Thoracic aorta (tissue), 2 donors: ENCODE data around the gene RDX. TPM values are rescaled to one million over a fixed set of nuclear protein-coding genes. Genes with fewer than 3 reads are reported as not detected.
A peak's percentile ranks its signal among the peaks of the same experiment; 100 is the strongest.

ENCODE experiments used
- ATAC-seq: fragments of 150-250 bp; one replicate; pipeline ENCODE4 v1.8.0; 2017; ENCODE audit warnings: low read depth; ENCODE audit not compliant: insufficient number of reproducible peaks, low FRiP score
- DNase-seq: peaks from one replicate; pipeline ENCODE4 v3.0.0-alpha.2; 2020; ENCODE audit warnings: low spot score
- H3K27ac ChIP-seq, 2 donors: fragments of 200-600 bp; sonication (generic); 1 replicate in 1 of 2; 2 replicates in 1 of 2; pipeline ENCODE4 v1.5.1; 2016; ENCODE audit warnings: mild to moderate bottlenecking in 2 of 2, moderate library complexity in 2 of 2
- H3K27me3 ChIP-seq: fragments of 200-600 bp; sonication (generic); replicated peaks from 2 replicates; pipeline ENCODE4 v1.6.0; 2016; ENCODE audit warnings: mild to moderate bottlenecking; ENCODE audit not compliant: insufficient read depth
- H3K36me3 ChIP-seq: fragments of 200-600 bp; sonication (generic); one replicate; pipeline ENCODE4 v1.5.1; 2016
- H3K4me1 ChIP-seq, 2 donors: fragments of 200-600 bp; sonication (generic); 1 replicate in 1 of 2; 2 replicates in 1 of 2; pipeline versions ENCODE4 v1.5.1 to v1.6.0; 2016; ENCODE audit warnings: low read depth in 2 of 2, mild to moderate bottlenecking in 1 of 2; ENCODE audit not compliant: control insufficient read depth in 1 of 2
- H3K4me3 ChIP-seq: fragments of 200-600 bp; sonication (generic); 2 replicates; pipeline ENCODE4 v1.5.1; 2016; ENCODE audit warnings: mild to moderate bottlenecking
- H3K9me3 ChIP-seq: fragments of 200-600 bp; sonication (generic); 2 replicates; pipeline ENCODE4 v1.5.1; 2016
- total RNA-seq, 2 donors: library from RNA; depleted of rRNA; stranded (reverse); fragments of >200 nt; gene quantifications; one replicate each; pipeline versions ENCODE4 v1.1.0 to v1.2.3, GENCODE V29; 2016
- TF ChIP-seq, protein P1 (sequence below): fragments of 200-600 bp; sonication (generic); IDR thresholded peaks from one replicate; pipeline ENCODE4 v1.5.1; 2019; ENCODE audit warnings: antibody characterized with exemption

RDX gene
- total RNA-seq, 2 donors from 2014 or later = 54.4 to 86.8 TPM

DNA sequence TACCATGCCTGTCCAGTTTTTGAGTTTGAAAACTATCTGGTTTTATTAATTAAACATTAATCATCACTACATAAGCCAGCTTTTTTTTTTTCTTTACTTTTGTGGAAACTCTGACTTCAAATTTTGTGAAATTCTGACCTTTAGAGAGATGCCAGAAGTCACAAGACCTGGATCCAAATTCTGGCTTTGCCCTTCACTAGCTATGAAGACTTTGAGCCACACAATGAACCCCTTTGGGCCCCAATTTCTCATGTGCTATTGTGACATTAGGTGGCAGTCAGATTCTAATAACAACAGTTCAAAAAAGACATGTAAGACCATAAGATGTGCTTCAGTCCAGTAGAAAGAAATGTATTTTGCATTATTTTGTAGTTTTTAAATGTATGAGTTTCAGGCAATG, 142.9 kb downstream of the RDX start:
- peaks cover under 1 to 8% of the 10 kb centered on the region in 2 donors for H3K4me1 ChIP-seq
- no peak overlapping the region for H3K4me3 ChIP-seq
- H3K9me3 ChIP-seq = no peaks in the 10 kb centered on the region
- DNase-seq = no peak
- no peak for ATAC-seq
- no peak overlapping the region for H3K27ac ChIP-seq
- TF ChIP-seq, protein P1, sequence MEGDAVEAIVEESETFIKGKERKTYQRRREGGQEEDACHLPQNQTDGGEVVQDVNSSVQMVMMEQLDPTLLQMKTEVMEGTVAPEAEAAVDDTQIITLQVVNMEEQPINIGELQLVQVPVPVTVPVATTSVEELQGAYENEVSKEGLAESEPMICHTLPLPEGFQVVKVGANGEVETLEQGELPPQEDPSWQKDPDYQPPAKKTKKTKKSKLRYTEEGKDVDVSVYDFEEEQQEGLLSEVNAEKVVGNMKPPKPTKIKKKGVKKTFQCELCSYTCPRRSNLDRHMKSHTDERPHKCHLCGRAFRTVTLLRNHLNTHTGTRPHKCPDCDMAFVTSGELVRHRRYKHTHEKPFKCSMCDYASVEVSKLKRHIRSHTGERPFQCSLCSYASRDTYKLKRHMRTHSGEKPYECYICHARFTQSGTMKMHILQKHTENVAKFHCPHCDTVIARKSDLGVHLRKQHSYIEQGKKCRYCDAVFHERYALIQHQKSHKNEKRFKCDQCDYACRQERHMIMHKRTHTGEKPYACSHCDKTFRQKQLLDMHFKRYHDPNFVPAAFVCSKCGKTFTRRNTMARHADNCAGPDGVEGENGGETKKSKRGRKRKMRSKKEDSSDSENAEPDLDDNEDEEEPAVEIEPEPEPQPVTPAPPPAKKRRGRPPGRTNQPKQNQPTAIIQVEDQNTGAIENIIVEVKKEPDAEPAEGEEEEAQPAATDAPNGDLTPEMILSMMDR = no peak
- H3K27me3 ChIP-seq = no peaks in the 10 kb centered on the region
- H3K36me3 ChIP-seq = no peaks in the 10 kb centered on the region

DNA sequence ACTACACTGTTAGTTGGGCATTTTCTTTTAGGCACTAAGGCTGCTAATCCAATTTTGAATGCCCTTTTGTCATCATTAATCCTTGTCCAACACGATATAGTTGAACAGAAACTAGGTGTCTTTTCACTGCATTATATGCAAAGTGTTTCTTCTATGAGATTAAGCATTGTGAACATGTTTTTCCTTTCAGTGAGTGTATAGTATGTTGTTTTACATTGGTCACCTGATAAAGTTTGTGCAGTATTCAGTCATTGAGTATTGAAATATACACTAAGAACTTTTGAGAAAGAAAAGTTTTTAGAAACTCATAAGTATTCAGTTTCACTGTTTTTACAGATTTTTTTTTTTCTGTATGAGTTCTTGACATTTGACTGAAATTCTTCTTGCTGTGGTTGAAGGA, 144.2 kb downstream of the RDX start:
- ATAC-seq = no peak

DNA sequence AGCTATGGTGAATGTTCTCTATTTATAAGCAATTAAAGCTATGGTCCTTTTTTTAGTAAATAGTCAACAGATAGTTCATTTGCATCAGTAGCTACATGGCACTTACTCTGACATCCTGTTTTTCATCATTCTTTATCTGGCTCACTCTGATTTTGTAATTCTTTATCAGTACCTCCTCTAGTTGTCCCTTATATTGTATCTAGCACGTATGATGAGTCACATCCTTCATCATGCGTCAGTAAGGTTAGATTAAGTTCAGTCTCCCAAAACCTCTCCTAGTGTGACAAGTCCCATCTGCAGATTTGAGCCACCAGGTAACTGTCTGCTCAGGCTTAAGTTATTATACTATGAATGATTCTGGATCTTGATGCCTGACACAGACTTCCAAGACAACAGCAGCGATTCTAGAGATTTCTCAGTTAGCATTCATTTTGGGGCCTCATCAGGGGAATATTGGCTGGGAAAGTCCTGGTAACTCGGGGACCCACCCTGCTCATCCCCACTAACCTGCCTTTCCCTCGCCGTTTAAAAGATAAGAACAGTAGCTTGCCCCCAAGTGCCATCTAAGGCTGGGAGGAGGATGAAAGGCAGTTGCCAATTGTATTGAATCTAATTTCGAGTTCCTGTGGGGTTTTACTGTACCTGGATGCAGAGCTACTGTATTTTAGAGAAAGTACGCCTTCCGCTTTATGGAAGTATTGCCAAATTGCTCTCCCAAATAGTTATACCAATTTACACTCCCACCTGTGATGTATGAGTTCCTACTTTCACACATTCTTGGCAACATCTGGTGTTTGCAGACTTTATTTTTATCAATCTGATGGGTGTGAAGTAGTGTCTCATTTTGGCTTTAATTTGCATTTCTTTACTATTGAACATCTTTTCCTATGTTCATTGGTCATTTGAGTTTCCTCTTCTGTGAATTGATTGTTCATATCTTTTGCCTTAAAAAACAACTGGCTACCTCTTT, 147.4 kb downstream of the RDX start:
- DNase-seq (no peak), ATAC-seq (no peak)
- Histone ChIP-seq H3K9me3 (no peaks in the 10 kb centered on the region), H3K36me3 (no peaks in the 10 kb centered on the region), H3K4me3 (no peak overlapping the region), H3K27ac (no peak overlapping the region), H3K27me3 (no peaks in the 10 kb centered on the region), H3K4me1 (peaks cover 9 to 18% of the 10 kb centered on the region in 2 donors)
- TF ChIP-seq, protein P1 = no peak

More for the DNA sequence above, 144.2 kb downstream of the RDX start:
- DNase-seq = no peak
- no peaks in the 10 kb centered on the region for H3K27me3 ChIP-seq
- H3K36me3 ChIP-seq = no peaks in the 10 kb centered on the region
- H3K9me3 ChIP-seq = no peaks in the 10 kb centered on the region
- TF ChIP-seq, protein P1 = no peak
- H3K4me1 ChIP-seq = peaks cover 9 to 18% of the 10 kb centered on the region in 2 donors
- H3K4me3 ChIP-seq = no peak overlapping the region
- no peak overlapping the region for H3K27ac ChIP-seq

DNA sequence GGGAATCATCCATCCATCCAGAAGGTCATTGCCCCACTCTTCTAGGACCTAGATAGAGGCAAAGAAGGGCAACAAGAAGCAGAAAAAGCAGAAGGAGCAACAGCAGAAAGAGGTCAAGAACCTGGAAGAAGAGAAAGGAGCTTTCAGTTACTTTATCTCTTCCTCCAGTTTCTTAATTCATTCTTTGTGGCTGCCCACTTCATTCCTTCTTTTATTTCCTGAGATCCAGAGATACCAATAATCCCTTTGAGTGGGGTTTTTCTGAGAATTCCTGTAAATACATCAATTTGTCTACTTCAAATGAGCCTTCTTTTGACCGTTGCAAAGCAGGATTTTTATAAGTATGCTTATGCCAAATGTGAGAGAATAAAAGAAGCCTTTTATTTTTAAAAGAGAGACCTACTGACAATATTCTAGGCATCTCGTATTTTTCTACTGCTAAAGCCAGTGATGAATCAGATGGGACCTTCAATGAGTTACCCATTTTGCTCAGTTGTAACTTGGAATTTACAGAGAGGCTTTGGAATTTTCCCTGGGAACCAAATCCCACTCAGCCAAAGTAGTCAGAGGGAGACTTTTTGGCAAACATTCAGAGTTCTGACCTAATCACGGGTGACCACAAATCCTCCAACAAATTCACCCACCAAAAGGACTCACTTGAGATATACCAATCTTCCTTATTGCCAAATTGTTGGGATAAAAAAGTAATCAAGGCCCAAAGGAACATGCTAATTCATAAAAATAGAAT, 148.3 kb downstream of the RDX start:
- Histone ChIP-seq H3K27me3 (no peaks in the 10 kb centered on the region), H3K4me1 (peaks cover 9 to 18% of the 10 kb centered on the region in 2 donors), H3K4me3 (no peak overlapping the region), H3K36me3 (no peaks in the 10 kb centered on the region), H3K27ac (no peak overlapping the region), H3K9me3 (no peaks in the 10 kb centered on the region)
- TF ChIP-seq, protein P1 = no peak
- DNase-seq = no peak
- peak; percentile 69 for ATAC-seq

DNA sequence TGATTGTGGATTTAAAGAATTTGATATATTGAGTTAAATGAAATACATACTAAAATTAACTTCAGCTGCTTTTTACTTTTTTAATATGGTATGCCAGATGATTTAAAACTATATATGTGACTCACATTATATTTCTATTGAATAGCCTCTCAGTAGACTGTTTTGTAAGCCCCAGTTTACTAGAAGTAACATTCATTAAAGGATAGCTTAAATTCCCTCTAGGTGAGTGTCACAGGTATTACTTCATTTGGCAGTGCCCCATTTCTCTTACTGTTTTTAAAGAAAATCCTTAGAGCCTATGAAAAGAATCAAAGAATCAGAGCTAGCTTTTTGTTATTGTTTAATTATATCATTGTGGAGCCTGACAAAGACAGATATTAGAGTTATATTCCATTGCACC, 154.6 kb downstream of the RDX start:
- DNase-seq = no peak
- H3K36me3 ChIP-seq = no peaks in the 10 kb centered on the region
- H3K9me3 ChIP-seq = no peaks in the 10 kb centered on the region
- no peak overlapping the region for H3K4me3 ChIP-seq
- H3K27ac ChIP-seq = no peak overlapping the region
- TF ChIP-seq, protein P1 = no peak
- no peaks in the 10 kb centered on the region for H3K27me3 ChIP-seq
- H3K4me1 ChIP-seq = no peaks in the 10 kb centered on the region
- ATAC-seq = no peak
